Activated T-helper 17 cell treated with anti-CD3 and anti-CD28 coated beads, Interleukin-2, amount 50 U/mL, for 72 hours (primary cell): ENCODE data around the gene LGALS7. TPM values are rescaled to one million over a fixed set of nuclear protein-coding genes. Genes with fewer than 3 reads are reported as not detected.

Experiments
- ATAC-seq: fragments of 150-1000 bp; cut with Tn5 transposase; replicated peaks from 2 replicates; pipeline ENCODE4 v1.10.0; 2021; ENCODE audit warnings: mild to moderate bottlenecking, moderate library complexity
- H3K27ac Mint-ChIP-seq: one replicate; pipeline ENCODE4 v1.8.0; 2022; ENCODE audit warnings: mixed read lengths
- H3K27me3 Mint-ChIP-seq: one replicate; pipeline ENCODE4 v1.8.0; 2022; ENCODE audit warnings: mixed read lengths
- H3K36me3 Mint-ChIP-seq: one replicate; pipeline ENCODE4 v1.8.0; 2022; ENCODE audit warnings: low read depth, mild to moderate bottlenecking, mixed read lengths
- H3K4me1 Mint-ChIP-seq: one replicate; pipeline ENCODE4 v1.8.0; 2022; ENCODE audit warnings: mixed read lengths
- H3K4me3 Mint-ChIP-seq: one replicate; pipeline ENCODE4 v1.8.0; 2022; ENCODE audit warnings: mild to moderate bottlenecking, mixed read lengths
- H3K9me3 Mint-ChIP-seq: one replicate; pipeline ENCODE4 v1.8.0; 2022; ENCODE audit warnings: mixed read lengths
- total RNA-seq, 2 donors: library from RNA; stranded (reverse); gene quantifications; one replicate each; pipeline ENCODE4 v1.2.3, GENCODE V29; 2022

LGALS7 gene
- total RNA-seq, 2 donors from 2014 or later: not detected

GRCh38 chr19:38743394-38744297 lies 29.7 kb downstream of the LGALS7 start:
- Mint-ChIP-seq H3K27ac (no peak overlapping the region), H3K36me3 (no peaks in the 10 kb centered on the region), H3K27me3 (no peaks in the 10 kb centered on the region), H3K4me1 (peaks cover 6% of the 10 kb centered on the region), H3K9me3 (no peaks in the 10 kb centered on the region), H3K4me3 (no peak overlapping the region)
- no peak for ATAC-seq

- Mint-ChIP-seq H3K36me3 (no peaks in the 10 kb centered on the region), H3K4me1 (peaks cover 10% of the 10 kb centered on the region), H3K4me3 (no peak overlapping the region), H3K9me3 (no peaks in the 10 kb centered on the region), H3K27ac (no peak overlapping the region), H3K27me3 (no peaks in the 10 kb centered on the region)
- ATAC-seq: no peak
Observed at GRCh38 chr19:38742906-38743305, 30.4 kb downstream of the LGALS7 start.

GRCh38 chr19:38742296-38742695 lies 31.0 kb downstream of the LGALS7 start:
- H3K27ac Mint-ChIP-seq: no peak overlapping the region
- H3K4me3 Mint-ChIP-seq: no peak overlapping the region
- H3K36me3 Mint-ChIP-seq: no peaks in the 10 kb centered on the region
- no peaks in the 10 kb centered on the region for H3K9me3 Mint-ChIP-seq
- no peaks in the 10 kb centered on the region for H3K27me3 Mint-ChIP-seq
- no peak for ATAC-seq
- peaks cover 14% of the 10 kb centered on the region for H3K4me1 Mint-ChIP-seq

GRCh38 chr19:38741670-38742069 lies 31.6 kb downstream of the LGALS7 start:
- H3K9me3 Mint-ChIP-seq: no peaks in the 10 kb centered on the region
- no peaks in the 10 kb centered on the region for H3K36me3 Mint-ChIP-seq
- no peak for ATAC-seq
- H3K27ac Mint-ChIP-seq: no peak overlapping the region
- no peak overlapping the region for H3K4me3 Mint-ChIP-seq
- H3K4me1 Mint-ChIP-seq: peaks cover 14% of the 10 kb centered on the region
- no peaks in the 10 kb centered on the region for H3K27me3 Mint-ChIP-seq

- ATAC-seq: no peak
- Mint-ChIP-seq H3K27me3 (no peaks in the 10 kb centered on the region), H3K4me3 (no peak overlapping the region), H3K36me3 (no peaks in the 10 kb centered on the region), H3K4me1 (peaks cover 14% of the 10 kb centered on the region), H3K27ac (no peak overlapping the region), H3K9me3 (no peaks in the 10 kb centered on the region)
Observed at GRCh38 chr19:38740932-38741331, 32.4 kb downstream of the LGALS7 start.

GRCh38 chr19:38740257-38740592 lies 33.1 kb downstream of the LGALS7 start:
- H3K9me3 Mint-ChIP-seq: no peaks in the 10 kb centered on the region
- H3K4me1 Mint-ChIP-seq: peaks cover 14% of the 10 kb centered on the region
- no peak for ATAC-seq
- peaks cover 2% of the 10 kb centered on the region for H3K36me3 Mint-ChIP-seq
- peak overlapping the region; percentile 28 for H3K4me3 Mint-ChIP-seq
- H3K27ac Mint-ChIP-seq: no peak overlapping the region
- H3K27me3 Mint-ChIP-seq: no peaks in the 10 kb centered on the region

GRCh38 chr19:38739440-38740256 lies 33.7 kb downstream of the LGALS7 start:
- H3K27ac Mint-ChIP-seq: peak overlapping the region; percentile 83
- H3K4me1 Mint-ChIP-seq: peaks cover 14% of the 10 kb centered on the region
- peak; percentile 27 for ATAC-seq
- no peaks in the 10 kb centered on the region for H3K9me3 Mint-ChIP-seq
- H3K36me3 Mint-ChIP-seq: peaks cover 8% of the 10 kb centered on the region
- H3K4me3 Mint-ChIP-seq: peak overlapping the region; percentile 28
- H3K27me3 Mint-ChIP-seq: no peaks in the 10 kb centered on the region

- ATAC-seq: no peak
- H3K4me3 Mint-ChIP-seq: peak overlapping the region; percentile 80
- peaks cover 21% of the 10 kb centered on the region for H3K4me1 Mint-ChIP-seq
- peak overlapping the region; percentile 83 for H3K27ac Mint-ChIP-seq
- no peaks in the 10 kb centered on the region for H3K9me3 Mint-ChIP-seq
- no peaks in the 10 kb centered on the region for H3K27me3 Mint-ChIP-seq
- H3K36me3 Mint-ChIP-seq: peaks cover 13% of the 10 kb centered on the region
Observed at GRCh38 chr19:38737921-38738737, 35.2 kb downstream of the LGALS7 start.

GRCh38 chr19:38737281-38737865 lies 35.9 kb downstream of the LGALS7 start:
- H3K27me3 Mint-ChIP-seq: no peaks in the 10 kb centered on the region

GRCh38 chr19:38736413-38737280 lies 36.7 kb downstream of the LGALS7 start:
- Mint-ChIP-seq H3K9me3 (no peaks in the 10 kb centered on the region), H3K4me3 (peak overlapping the region; percentile 80), H3K36me3 (peaks cover 20% of the 10 kb centered on the region), H3K27me3 (no peaks in the 10 kb centered on the region), H3K4me1 (peaks cover 25% of the 10 kb centered on the region), H3K27ac (peak overlapping the region; percentile 61)
- ATAC-seq: peak; percentile 37

More at GRCh38 chr19:38737281-38737865, 35.9 kb downstream of the LGALS7 start:
- no peak for ATAC-seq
- Mint-ChIP-seq H3K9me3 (no peaks in the 10 kb centered on the region), H3K4me3 (peak overlapping the region; percentile 80), H3K36me3 (peaks cover 13% of the 10 kb centered on the region), H3K27ac (peak overlapping the region; percentile 1), H3K4me1 (peaks cover 25% of the 10 kb centered on the region)

- peaks cover 25% of the 10 kb centered on the region for H3K4me1 Mint-ChIP-seq
- no peaks in the 10 kb centered on the region for H3K9me3 Mint-ChIP-seq
- peak; percentile 37 for ATAC-seq
- H3K4me3 Mint-ChIP-seq: peak overlapping the region; percentile 80
- H3K27me3 Mint-ChIP-seq: no peaks in the 10 kb centered on the region
- H3K36me3 Mint-ChIP-seq: peaks cover 24% of the 10 kb centered on the region
- H3K27ac Mint-ChIP-seq: no peak overlapping the region
Observed at GRCh38 chr19:38736036-38736412, 37.3 kb downstream of the LGALS7 start.

GRCh38 chr19:38735257-38735686 lies 38.0 kb downstream of the LGALS7 start:
- H3K4me3 Mint-ChIP-seq: peak overlapping the region; percentile 80
- H3K27me3 Mint-ChIP-seq: no peaks in the 10 kb centered on the region
- peaks cover 30% of the 10 kb centered on the region for H3K36me3 Mint-ChIP-seq
- no peak for ATAC-seq
- H3K4me1 Mint-ChIP-seq: peaks cover 25% of the 10 kb centered on the region
- H3K9me3 Mint-ChIP-seq: no peaks in the 10 kb centered on the region
- H3K27ac Mint-ChIP-seq: peak overlapping the region; percentile 88
